AG20443 (cell line): Measurements from ENCODE around the gene IFT25.
A peak's percentile ranks its signal among the peaks of the same experiment; 100 is the strongest.
"Not testable (repeated sequence)": the region's sequence is repeated elsewhere in the genome, so short reads cannot be mapped to it uniquely, and the experiment has no call there.

Experiments used
- DNase-seq: peaks from one replicate; pipeline ENCODE4 v3.0.0; 2012; ENCODE audit warnings: low spot score, mixed read lengths

IFT25 gene

DNA sequence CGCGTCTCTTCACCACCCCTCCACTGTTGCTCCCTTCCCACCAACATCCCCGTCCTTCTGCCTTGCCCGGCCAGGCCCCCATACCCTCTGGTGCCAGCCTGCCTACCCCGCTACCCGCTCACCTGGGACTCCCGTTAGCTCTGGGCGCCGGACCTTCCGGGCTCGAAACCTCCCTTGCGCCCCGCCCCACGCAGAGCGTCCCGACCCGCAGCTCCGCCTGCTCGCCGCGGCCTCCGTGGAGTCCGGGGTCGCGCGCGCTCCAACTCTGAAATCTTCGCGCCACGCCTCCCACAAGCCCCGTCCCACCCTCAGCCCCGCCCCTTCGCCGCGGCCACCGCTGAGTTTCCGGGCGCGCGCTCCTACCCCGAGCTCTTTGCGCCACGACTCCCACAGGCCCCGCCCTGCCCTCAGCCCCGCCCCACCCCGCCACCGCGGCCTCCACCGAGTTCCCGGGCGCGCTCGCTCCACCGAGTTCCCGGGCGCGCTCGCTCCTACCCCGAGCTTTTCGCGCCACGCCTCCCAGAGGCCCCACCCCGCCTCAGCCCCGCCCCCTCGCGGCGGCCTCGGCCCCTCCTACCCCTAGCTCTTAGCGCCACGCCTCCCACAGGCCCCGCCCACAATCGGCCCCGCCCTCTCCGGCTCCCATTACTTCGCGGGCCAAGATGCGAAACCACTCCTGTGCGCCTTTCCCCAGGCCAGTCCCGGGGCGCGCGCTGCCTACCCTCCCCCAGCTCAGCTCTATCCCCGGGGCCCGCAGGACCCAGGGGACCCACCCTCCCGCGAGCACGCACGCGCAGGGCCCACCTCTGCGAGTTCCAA lies at the start of gene IFT25:
TSS of gene IFT25 (minus strand) at position 267 of the 819 bp plus-strand sequence. CDS start 5,617 bp downstream, outside the sequence.
- DNase-seq = peak; percentile 97

DNA sequence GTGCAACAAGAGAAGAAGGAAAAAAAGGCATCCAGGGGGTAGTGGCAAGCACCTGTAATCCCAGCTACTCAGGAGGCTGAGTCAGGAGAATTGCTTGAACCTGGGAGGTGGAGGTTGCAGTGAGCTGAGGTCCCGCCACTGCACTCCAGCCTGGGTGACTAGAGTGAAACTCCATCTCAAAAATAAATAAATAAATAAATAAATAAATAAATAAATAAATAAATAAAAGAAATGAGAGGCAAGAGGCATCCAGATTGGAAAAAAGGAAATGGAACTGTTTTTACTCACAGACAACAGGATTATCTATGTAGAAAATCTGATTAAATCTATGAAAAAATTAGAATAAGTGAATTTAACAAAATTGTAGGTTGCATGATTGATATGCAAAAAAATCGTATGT lies 49.0 kb upstream of the IFT25 start:
- DNase-seq = not testable (repeated sequence)

- DNase-seq = no peak
Observed at GRCh38 chr1:53992085-53992874, 46.8 kb upstream of the IFT25 start.

GRCh38 chr1:53987880-53988279 lies 42.4 kb upstream of the IFT25 start:
- no peak for DNase-seq

- DNase-seq = no peak
Observed at GRCh38 chr1:53986458-53986857, 41.0 kb upstream of the IFT25 start.

GRCh38 chr1:53984726-53985125 lies 39.2 kb upstream of the IFT25 start:
- no peak for DNase-seq

DNA sequence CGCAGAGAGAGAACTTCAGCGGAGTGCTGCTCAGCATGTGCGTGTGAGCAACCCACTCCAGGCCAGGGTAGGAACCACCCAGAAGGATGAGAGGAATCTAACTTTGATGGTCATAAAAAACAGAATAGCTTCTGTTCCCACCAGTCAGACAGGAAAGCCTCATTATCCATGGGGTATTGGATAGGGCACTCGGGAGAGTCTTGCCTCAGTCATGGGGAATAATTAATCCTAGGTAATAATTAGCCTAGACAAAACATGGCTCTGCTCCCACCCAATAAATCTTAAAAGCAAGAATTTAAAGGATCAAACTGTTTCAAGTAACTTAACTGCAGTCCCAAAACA lies 37.2 kb upstream of the IFT25 start:
- DNase-seq = no peak

GRCh38 chr1:53982034-53982762 lies 36.7 kb upstream of the IFT25 start:
- peak; percentile 83 for DNase-seq

DNA sequence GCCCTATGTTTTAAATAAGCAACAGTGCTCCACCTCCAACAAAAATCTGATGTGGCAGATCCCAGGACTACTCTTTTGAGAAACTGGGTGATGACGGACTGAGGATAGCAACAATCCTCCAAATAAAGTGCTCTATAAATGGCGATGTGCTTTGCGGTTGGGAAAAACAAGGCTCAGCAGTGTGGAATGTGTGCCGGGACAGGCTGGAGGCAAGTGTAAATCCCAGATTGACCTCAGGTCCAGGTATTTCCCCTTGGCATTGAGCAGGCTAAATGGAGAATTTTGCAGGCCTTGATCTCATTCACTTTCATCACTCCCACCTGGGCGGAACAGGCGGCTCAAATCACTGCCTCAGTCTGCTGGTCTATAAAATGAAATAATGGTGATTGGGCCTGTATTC lies 35.7 kb upstream of the IFT25 start:
- no peak for DNase-seq

DNA sequence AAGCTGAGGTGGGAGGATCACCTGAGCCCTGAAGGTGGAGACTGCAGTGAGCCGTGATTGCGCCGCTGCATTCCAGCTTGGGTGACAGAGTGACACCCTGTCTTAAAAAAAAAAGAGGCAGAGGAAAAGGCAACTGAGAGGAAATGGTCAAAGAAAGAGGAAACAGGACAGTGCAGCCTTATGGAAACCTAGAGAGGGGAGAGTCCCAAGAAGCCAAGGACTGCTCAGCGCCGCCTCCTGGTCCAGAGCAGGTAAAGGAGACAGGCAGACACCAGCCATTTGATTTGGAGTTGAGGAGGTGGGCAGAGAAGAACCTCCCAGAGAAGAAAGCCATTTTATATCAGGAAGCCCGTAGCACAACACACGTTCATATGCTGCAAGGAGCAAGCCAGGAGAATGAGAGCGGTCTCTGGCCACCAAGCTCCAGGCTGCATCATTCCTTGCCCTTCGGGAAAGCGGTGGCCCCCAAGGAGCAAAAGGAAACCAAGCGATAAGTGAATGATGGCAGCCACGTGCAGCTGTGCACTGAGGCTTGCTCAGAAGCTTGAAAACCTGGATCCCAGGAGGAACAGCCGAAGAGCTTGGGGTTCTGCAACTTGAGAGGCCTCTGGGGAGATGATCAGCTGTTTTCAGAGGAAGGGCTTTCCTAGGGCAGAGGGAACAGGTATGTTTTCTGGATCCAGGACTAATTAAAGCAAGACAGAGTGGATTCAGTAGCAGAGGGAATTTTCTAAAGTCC lies 34.4 kb upstream of the IFT25 start:
- no peak for DNase-seq

DNA sequence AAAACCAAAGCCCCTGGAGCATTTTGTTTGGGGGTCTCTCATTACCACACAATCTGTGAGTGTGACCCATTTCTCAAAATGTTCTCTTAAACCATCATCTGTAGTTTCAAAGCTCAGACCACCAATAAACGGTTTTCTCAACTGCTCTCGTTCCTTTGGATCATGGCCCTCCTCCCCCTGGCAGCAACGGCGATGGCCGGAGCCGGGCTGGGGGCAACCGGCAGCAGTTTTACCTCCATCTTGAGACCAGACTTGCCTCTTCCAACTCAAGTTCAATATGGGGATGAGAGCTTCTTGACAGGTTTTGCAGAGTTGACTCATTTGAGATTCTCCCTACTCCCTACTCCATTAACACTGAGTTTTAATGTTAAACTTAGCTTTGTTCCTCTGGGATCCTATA lies 30.4 kb upstream of the IFT25 start:
- DNase-seq = no peak

DNA sequence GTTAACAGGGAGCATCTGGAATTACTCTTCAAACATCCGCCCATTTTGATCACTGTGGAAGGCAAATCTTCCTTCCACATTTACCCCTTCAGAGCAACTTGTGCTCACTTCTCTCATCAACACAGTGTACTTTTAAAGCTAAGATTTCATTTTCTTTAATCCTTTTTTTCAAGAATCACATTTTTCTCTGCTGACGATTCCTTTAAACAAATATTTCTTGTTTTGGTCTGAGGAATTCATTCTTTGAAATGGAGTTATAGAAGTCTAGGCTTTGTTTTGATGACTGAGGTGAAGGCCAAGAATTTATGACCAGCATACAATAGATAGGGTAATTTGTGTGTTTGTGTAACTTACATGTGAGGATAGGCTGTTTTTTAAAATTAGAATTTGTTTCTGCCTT lies 26.2 kb upstream of the IFT25 start:
- no peak for DNase-seq

- not testable (repeated sequence) for DNase-seq
Observed at GRCh38 chr1:53969323-53969722, 23.8 kb upstream of the IFT25 start.

GRCh38 chr1:53968125-53968513 lies 22.6 kb upstream of the IFT25 start:
- no peak for DNase-seq

DNA sequence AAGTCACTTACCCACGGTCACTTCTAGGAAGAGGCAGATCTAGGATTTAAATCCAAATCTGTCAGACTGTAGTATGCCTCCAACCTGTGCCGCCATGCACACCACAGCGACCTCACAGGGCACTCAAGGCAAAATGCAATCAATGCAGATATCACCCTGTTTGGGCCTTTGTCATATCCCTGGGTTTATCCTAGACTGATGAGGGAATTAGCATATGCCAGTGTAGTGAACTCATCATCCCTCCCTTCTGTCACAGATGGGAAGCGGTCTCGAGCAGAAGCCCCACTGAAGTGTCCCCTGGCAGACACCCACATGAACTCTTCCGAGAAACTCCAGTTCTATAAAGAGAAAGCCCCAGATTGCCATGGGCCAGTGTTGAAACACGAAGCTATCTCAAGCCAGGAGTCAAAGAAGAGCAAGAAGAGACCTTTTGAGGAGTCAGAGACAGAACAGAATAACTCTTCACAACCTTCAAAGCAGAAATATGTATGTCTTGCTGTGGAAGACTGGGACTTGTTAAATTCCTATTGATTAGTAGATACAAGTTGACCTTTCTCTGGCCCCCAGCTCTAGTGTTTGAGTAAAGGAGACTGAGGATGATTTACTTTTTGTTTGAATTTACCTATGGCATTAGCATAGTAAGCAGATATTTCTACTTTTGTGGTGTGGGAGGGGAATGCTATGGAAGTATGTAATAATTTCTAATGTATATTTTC lies 22.1 kb upstream of the IFT25 start:
- no peak for DNase-seq

GRCh38 chr1:53966794-53967193 lies 21.3 kb upstream of the IFT25 start:
- no peak for DNase-seq

- no peak for DNase-seq
Observed at GRCh38 chr1:53964109-53964508, 18.6 kb upstream of the IFT25 start.

GRCh38 chr1:53963460-53963859 lies 18.0 kb upstream of the IFT25 start:
- DNase-seq = no peak

DNA sequence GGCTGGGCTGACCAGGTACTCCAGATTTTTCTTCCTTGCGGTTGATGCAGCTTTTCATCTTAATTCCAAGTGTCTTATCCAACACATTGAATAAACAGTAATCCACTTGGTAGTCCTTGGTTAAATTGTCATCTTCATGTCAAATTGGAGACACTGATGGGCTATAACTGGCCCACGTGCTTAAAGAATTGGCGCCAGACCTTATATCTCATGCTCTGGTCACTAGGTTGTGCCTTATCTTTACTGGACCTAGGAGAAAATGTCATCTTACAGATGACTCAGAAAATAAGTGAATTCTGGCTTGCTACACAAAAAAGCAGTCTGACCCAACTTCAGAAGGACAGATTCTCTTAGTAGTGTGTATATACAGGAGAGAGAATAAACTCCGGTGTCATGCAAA lies 16.9 kb upstream of the IFT25 start:
- DNase-seq = no peak

GRCh38 chr1:53959664-53960250 lies 14.3 kb upstream of the IFT25 start:
- DNase-seq = no peak
